HL-60/S4 treated with retinoic acid at 250 ng/mL for 4 days and 3 days (cell line): ENCODE data around the gene PRUNE2.
"Not testable (repeated sequence)": the region's sequence is repeated elsewhere in the genome, so short reads cannot be mapped to it uniquely, and the experiment has no call there.

Experiments used
- in situ Hi-C: fragments of 300-500 bp; cut with MboI; formaldehyde crosslinking; loops from 2 replicates; pipeline ENCODE4 v1.7.0; 2022; ENCODE audit warnings: low sequenced_read_pairs

The PRUNE2 gene

DNA sequence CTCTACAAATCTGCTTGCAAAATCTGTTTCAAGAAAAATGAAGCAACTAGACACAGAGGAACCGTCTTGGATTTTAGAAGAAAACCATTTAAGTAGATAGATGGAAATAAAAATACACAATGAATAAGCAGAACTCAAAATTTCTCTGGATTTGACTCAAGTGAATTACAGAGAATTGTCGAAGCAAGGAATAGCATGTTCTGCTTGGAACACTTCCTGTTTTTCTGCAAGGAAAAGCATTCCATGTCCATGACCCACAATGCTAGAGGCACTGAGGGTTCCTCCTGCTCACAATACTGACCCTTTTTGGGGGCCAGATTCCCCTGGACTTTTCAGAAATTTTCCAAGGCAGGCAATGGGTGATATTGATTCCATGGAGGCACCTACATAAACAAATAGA lies 29.8 kb downstream of the PRUNE2 start:
- in situ Hi-C loops: no loop called here

GRCh38 chr9:76873821-76874220 lies 32.1 kb downstream of the PRUNE2 start:
- in situ Hi-C loops: no loop called here

GRCh38 chr9:76873056-76873792 lies 32.7 kb downstream of the PRUNE2 start:
- in situ Hi-C loops: no loop called here

DNA sequence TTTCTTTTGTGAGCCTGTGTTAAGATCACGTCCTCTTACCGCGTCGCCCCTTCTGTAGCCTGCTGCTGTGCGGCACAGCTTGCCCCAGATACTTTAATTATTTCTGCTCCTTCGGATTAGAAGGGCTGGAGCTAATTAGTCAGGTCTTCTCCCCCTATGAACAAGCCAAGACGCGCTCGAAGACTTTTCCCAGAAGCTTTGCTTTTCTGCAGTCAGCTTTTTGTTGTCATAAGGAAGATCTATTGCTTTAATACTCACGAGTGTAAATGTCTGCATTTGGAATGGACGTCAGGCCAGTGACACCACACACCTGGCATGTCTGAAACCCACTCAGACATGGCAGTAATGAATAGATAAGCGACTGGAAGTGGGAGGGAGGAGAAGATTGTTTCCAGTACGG lies 37.0 kb downstream of the PRUNE2 start:
- in situ Hi-C loops: no loop called here

GRCh38 chr9:76866689-76867088 lies 39.2 kb downstream of the PRUNE2 start:
- in situ Hi-C loops: no loop called here

GRCh38 chr9:76863832-76864231 lies 42.1 kb downstream of the PRUNE2 start:
- in situ Hi-C loops: no loop called here

DNA sequence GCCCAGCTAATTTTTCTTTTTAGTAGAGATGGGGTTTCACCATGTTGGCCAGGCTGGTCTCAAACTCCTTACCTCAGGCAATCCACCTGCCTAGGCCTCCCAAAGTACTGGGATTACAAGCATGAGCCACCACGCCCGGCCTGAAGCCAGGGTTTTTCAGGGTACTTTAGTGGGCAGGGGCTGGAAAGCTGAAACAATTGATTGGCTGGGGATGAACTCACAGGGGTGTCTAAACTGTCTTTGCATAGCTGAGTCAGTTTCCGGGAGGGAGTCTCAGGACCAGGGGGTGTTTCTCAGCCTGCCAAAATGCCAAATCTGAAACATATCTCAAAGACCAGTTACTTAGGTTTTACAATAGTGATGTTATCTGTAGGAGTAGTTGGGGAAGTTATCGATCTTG lies 46.1 kb downstream of the PRUNE2 start:
- in situ Hi-C loops: no loop called here

DNA sequence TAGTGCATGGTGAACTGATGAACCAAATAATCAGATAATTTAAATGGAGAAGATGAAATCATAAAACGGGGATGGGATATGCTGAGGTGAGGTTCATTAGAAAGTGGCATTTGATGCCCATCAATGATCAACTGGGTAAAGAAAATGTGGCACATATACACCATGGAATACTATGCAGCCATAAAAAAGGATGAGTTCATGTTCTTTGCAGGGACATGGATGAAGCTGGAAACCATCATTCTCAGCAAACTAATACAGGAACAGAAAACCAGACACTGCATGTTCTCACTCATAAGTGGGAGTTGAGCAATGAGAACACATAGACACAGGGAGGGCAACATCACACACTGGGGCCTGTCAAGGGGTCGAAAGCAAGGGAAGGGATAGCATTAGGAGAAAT lies 47.7 kb downstream of the PRUNE2 start:
- in situ Hi-C loops: not testable (repeated sequence)

- in situ Hi-C loops: no loop called here
Observed at GRCh38 chr9:76856016-76856415, 49.9 kb downstream of the PRUNE2 start.

DNA sequence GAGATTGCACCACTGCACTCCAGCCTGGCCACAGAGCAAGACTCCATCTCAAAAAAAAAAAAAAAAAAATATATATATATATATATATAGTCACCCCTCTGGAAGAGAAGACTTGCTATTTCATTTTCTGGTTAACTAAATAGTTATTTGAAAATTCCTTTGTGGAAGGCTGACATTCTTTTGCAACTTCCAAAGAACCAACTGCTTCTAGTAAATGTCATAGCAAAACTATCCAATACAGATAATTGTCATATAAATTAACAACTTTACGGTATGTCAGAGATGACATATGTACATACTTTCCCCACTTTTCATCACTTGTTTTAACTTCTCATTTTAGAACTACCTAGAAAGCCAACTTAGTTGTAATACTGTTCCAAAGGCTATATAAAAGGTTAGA lies 50.9 kb downstream of the PRUNE2 start:
- in situ Hi-C loops: no loop called here

DNA sequence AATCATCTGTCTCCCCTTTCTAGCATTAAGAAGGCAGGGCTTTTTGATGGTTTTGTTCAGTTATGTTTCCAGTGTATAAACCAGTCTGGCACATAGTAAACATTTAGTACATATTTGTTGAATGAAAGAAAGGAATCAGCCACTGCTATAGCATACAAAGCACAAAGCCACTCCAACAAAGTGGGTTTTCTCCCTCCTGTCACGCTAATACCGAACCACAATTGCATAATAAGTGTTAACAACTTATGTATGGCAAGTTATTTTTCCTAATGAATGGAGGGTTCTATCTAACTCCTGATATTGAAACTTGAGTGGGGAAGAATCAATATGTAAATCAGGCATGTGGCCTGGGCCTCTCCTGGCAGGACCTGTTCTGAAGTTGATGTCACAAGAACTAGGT lies 53.9 kb downstream of the PRUNE2 start:
- in situ Hi-C loops: no loop called here

- in situ Hi-C loops: no loop called here
Observed at GRCh38 chr9:76846297-76846696, 59.6 kb downstream of the PRUNE2 start.

GRCh38 chr9:76845254-76845653 lies 60.7 kb downstream of the PRUNE2 start:
- in situ Hi-C loops: no loop called here

DNA sequence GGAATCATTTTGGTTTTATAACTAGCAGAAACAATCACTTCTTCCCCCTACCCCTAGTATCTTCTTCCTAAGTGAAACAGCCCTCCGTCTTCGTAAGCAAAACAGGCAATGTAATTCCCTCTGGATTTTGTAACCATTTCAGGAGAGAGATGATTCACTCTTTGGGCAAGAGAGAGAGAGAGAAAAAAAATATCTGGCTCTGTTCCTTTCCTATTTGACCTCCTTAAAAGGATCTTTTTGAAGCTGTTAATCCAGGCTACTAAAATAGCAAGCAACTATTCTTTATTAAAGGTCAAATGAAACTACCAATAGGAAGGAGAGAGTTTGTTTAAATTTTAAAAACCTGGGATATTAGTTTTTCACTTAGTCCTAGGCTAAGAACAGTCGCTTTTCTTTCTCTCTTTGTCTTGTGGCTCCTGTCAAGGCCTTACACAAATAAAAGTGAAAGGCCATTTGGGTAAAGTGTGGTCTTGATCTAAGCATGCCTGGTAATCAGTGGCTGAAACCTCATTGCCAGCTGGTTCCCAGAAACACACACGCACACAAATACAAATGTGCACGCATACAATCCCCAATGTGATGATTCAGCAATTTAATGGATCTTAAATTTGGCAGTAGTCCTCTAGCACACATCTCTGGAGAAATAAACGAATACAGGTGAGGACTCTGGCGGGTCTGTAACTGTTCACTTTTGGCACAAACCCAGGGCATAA lies 70.2 kb downstream of the PRUNE2 start:
- in situ Hi-C loops: no loop called here

GRCh38 chr9:76828447-76828846 lies 77.5 kb downstream of the PRUNE2 start:
- in situ Hi-C loops: no loop called here

DNA sequence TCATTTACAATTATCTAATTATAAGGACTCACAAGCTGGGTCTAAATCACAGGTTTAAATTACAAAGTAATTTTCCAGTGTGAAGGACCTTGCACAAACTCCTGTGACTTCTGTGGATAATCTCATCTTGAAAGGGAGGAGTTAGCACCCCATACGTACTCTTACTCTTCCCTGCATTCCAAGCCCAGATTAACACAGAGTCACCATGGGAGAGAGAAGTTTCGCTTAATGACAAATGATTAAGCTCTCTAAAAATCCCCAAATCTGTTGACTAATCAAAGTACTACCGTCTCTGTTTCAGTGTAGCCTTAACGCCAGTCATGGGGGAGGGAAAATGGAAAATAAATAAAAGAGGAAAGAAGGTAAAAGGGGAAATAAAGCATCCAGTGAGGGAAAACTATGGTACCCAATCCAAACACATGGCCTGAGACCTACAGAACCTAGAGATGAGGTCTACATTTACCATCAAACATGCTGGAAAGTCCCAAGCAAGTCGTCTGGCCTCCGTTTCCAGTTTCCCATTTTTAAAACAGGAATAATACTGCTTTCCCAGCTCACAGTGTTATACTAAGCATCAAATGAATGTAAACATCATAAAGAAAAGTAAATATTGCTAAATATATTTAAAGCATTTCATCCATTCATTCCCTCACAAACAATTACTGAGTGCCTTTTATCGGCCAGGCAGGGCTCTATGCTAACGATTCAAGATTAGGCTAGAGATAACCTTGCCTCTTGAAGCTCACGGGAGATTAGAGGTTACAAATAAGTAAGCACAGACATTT lies 78.4 kb downstream of the PRUNE2 start:
- in situ Hi-C loops: no loop called here

- in situ Hi-C loops: no loop called here
Observed at GRCh38 chr9:76820431-76820830, 85.5 kb downstream of the PRUNE2 start.

- in situ Hi-C loops: no loop called here
Observed at GRCh38 chr9:76818271-76818670, 87.6 kb downstream of the PRUNE2 start.

DNA sequence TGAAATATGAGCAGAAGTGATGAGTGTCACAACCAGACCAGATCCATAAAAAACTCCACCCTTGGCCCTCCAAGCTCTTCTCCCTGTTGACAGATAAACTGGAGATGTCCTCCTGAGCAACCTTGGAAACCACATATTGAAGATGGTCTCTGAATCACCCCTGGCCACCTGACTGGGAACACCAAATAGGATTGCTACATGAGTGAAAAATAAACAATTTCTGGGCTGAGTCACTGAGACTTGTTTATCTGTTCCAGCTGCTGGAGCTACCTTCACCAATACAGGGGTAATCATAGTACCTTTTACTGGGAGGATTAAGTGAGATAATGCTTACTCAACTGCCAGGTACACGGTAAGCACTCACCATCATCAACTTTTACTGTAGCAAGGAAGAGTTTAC lies 88.4 kb downstream of the PRUNE2 start:
- in situ Hi-C loops: no loop called here

- in situ Hi-C loops: no loop called here
Observed at GRCh38 chr9:76812591-76812990, 93.3 kb downstream of the PRUNE2 start.

GRCh38 chr9:76810377-76810957 lies 95.4 kb downstream of the PRUNE2 start:
- in situ Hi-C loops: no loop called here
